SU-DHL-6 (cell line): Measurements from ENCODE around the gene RNF40.

Experiments used
- CTCF ChIP-seq: fragments of 200-600 bp; sonication (generic); IDR thresholded peaks from one replicate; pipeline ENCODE4 v1.5.1; 2017; ENCODE audit warnings: antibody characterized with exemption, mild to moderate bottlenecking, low read length, moderate library complexity; ENCODE audit not compliant: insufficient read depth, poor library complexity, severe bottlenecking
- EZH2phosphoT487 ChIP-seq: fragments of 200-600 bp; sonication (generic), shearing (Covaris generic); conservative IDR thresholded peaks from 2 replicates; pipeline ENCODE4 v1.6.1; 2018; ENCODE audit warnings: mild to moderate bottlenecking, antibody characterized with exemption, low read length, moderate library complexity, mixed read lengths

GRCh38 chr16:30820952-30821421 lies 58.9 kb downstream of the RNF40 start:
- TF ChIP-seq CTCF: no peak
- TF ChIP-seq EZH2phosphoT487: no peak
